ENCODE data around the gene DENND6B.
"Not testable (repeated sequence)": the region's sequence is repeated elsewhere in the genome, so short reads cannot be mapped to it uniquely, and the experiment has no call there.

DENND6B gene

GRCh38 chr22:50339945-50340879 lies 13.4 kb upstream of the DENND6B start:
- DNase-seq (ENCODE audit: low spot score), result no peak

GRCh38 chr22:50338860-50339462 lies 12.1 kb upstream of the DENND6B start:
- DNase-seq (ENCODE audit: low spot score), result no peak

DNA sequence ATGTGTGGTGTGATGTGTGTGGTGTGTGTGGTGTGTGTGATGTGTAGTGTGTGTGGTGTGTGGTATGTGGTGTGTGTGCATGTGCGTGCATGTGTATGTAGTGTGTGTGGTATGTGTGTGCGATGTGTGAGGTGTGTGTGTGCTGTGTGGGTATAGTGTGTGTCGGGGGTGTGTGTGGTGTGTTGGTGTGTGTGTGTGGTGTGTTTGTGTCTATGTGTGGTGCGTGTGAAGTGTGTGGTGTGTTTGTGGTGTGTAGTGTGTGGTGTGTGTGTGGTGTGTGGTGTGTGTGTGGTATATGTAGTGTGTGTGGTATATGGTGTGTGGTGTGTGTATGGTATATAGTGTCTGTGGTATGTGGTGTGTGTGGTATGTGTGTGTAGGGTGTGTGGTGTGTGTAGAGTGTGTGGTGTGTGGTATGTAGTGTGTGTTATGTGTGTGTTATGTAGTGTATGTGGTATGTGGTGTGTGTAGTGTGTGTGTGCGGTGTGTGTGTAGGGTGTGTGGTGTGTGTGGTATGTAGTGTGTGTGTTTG lies 11.3 kb upstream of the DENND6B start:
- no peak for DNase-seq (ENCODE audit: low spot score)

- DNase-seq (ENCODE audit: low spot score), result no peak
These were observed 10.6 kb upstream of the DENND6B start for GRCh38 chr22:50337262-50338041.

DNA sequence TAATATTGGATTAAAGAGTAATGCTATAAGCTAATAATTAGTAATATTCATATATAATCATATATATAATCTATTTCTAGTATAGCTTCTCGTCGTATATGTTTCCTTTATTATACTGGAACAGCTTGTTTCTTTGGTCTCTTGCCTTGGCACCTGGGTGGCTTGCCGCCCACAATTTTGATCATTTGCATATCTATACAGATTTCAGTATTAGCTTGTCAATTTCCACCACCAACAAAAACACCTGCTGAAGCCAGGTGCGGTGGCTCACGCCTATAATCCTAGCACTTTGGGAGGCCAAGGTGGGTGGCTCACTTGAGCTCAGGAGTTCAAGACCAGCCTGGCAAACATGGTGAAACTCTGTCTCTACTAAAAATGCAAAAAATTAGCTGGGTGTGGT lies 7.6 kb upstream of the DENND6B start:
- DNase-seq (ENCODE audit: low spot score), result not testable (repeated sequence)

GRCh38 chr22:50329236-50329635 lies 2.4 kb upstream of the DENND6B start:
- DNase-seq (ENCODE audit: low spot score), result peak; percentile 85

- DNase-seq (ENCODE audit: low spot score), result no peak
These were observed 853 bp upstream of the DENND6B start for GRCh38 chr22:50327711-50328019.

GRCh38 chr22:50326225-50326955 lies 422 bp downstream of the DENND6B start:
- no peak for DNase-seq (ENCODE audit: low spot score)

GRCh38 chr22:50325444-50326224 lies 1.2 kb downstream of the DENND6B start:
- DNase-seq (ENCODE audit: low spot score), result no peak

- DNase-seq (ENCODE audit: low spot score), result no peak
These were observed 2.9 kb downstream of the DENND6B start for GRCh38 chr22:50323900-50324299.

- not testable (repeated sequence) for DNase-seq (ENCODE audit: low spot score)
These were observed 4.3 kb downstream of the DENND6B start for GRCh38 chr22:50322382-50323104.

- DNase-seq (ENCODE audit: low spot score), result no peak
These were observed 6.0 kb downstream of the DENND6B start for GRCh38 chr22:50320671-50321325.

GRCh38 chr22:50320116-50320515 lies 6.7 kb downstream of the DENND6B start:
- DNase-seq (ENCODE audit: low spot score), result no peak

DNA sequence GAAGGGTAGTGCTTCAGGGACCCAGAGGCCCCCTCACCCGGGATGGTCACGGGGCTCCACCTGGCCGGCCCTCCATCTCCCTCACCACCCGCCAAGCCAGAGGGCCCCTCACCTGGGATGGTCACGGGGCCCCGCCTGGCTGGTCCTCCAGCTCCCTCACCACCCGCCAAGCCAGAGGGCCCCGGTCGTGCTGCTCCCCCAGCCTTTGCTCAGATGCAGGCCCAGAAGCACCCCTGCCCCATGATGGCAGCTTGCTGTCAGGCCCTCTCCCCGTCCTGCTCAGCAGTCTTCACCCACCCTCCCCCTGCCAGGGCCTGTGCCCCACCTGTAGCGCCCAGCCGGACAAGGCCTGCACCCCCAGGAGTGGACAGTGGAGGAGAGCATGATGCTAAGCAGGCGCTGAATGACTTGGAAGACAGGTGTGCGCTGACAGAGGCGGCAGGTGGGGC lies 7.3 kb downstream of the DENND6B start:
- no peak for DNase-seq (ENCODE audit: low spot score)

GRCh38 chr22:50318698-50319411 lies 8.0 kb downstream of the DENND6B start:
- DNase-seq (ENCODE audit: low spot score), result no peak

DNA sequence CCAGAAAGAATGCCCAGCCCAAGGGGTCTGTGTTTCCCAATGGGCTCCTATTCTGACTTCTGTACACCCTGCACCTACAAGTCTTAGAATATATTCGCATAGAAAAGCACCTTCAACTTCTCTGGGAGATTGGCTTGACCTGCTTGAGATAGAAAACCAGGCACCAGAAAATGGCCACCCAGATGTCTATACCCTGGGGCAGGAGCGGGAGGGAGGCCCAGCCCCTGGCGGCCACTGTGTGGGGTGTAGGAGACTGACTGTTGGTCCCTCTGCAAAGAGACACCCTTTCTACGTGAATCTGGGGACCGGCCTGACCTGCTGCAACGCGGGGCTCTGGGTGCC lies 8.5 kb downstream of the DENND6B start:
- DNase-seq (ENCODE audit: low spot score), result no peak

DNA sequence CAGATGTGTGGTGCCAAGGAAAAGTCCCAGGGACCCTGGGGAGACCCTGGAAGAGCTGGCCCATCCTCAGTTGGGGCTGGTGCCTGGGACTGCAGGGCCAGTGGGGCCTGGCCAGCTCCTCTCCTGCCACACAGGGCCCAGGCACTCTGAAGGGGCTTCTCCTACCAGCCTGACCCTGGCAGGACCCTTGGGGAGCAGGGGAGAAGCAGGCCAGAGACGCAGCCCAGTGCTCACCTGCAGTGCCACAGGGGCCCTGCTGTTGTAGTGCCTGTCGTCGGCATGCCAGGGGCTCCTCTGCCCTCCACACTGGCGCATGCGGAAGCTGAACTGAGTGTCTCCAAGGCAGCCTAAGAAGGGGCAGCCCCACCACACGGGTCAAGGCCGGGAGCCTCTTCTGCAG lies 9.1 kb downstream of the DENND6B start:
- no peak for DNase-seq (ENCODE audit: low spot score)

GRCh38 chr22:50317178-50317577 lies 9.6 kb downstream of the DENND6B start:
- no peak for DNase-seq (ENCODE audit: low spot score)
